ENCODE results near the gene ITPR3.

- TF ChIP-seq, protein P1, sequence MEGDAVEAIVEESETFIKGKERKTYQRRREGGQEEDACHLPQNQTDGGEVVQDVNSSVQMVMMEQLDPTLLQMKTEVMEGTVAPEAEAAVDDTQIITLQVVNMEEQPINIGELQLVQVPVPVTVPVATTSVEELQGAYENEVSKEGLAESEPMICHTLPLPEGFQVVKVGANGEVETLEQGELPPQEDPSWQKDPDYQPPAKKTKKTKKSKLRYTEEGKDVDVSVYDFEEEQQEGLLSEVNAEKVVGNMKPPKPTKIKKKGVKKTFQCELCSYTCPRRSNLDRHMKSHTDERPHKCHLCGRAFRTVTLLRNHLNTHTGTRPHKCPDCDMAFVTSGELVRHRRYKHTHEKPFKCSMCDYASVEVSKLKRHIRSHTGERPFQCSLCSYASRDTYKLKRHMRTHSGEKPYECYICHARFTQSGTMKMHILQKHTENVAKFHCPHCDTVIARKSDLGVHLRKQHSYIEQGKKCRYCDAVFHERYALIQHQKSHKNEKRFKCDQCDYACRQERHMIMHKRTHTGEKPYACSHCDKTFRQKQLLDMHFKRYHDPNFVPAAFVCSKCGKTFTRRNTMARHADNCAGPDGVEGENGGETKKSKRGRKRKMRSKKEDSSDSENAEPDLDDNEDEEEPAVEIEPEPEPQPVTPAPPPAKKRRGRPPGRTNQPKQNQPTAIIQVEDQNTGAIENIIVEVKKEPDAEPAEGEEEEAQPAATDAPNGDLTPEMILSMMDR (IDR thresholded peaks at IDR 0.05; ENCODE audit: low read depth, low read length, missing input control) = no peak
- TF ChIP-seq FOXA1 (IDR thresholded peaks at IDR 0.05) (no peak), MAX (IDR thresholded peaks at IDR 0.05) (no peak), REST (IDR thresholded peaks at IDR 0.05) (no peak)
These were observed 118.4 kb downstream of the ITPR3 start for GRCh38 chr6:33739571-33739970.
